Skeletal muscle cell (primary cell): ENCODE results near the gene KIR3DL2.
"Not testable (repeated sequence)": the region's sequence is repeated elsewhere in the genome, so short reads cannot be mapped to it uniquely, and the experiment has no call there.

Experiments
- DNase-seq: peaks from one replicate; pipeline ENCODE4 v3.0.0-alpha.2; 2010; ENCODE audit warnings: low read depth
- H3K4me3 ChIP-seq: 2 replicates; pipeline ENCODE4 v1.5.1; 2011; ENCODE audit warnings: low read depth, mild to moderate bottlenecking, control low read depth, low read length, moderate library complexity

KIR3DL2 gene

GRCh38 chr19:54859421-54859820 lies 9.2 kb downstream of the KIR3DL2 start:
- H3K4me3 ChIP-seq, DNase-seq: not testable (repeated sequence)

DNA sequence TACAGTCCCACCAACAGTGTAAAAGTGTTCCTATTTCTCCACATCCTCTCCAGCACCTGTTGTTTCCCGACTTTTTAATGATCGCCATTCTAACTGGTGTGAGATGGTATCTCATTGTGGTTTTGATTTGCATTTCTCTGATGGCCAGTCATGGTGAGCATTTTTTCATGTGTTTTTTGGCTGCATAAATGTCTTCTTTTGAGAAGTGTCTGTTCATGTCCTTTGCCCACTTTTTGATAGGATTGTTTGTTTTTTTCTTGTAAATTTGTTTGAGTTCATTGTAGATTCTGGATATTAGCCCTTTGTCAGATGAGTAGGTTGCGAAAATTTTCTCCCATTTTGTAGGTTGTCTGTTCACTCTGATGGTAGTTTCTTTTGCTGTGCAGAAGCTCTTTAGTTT lies 13.2 kb downstream of the KIR3DL2 start:
- not testable (repeated sequence) for DNase-seq, H3K4me3 ChIP-seq

GRCh38 chr19:54871696-54872095 lies 21.5 kb downstream of the KIR3DL2 start:
- no peak overlapping the region for H3K4me3 ChIP-seq
- DNase-seq, result no peak

- no peak within 1 kb of the TSS for H3K4me3 ChIP-seq
- no peak for DNase-seq
Measured at GRCh38 chr19:54873990-54874389, 23.7 kb downstream of the KIR3DL2 start, which contains the start of gene FCAR. FCAR (plus strand) TSS chr19:54874235; CDS start chr19:54874290, 55 bp downstream.

GRCh38 chr19:54875506-54875905 lies 25.3 kb downstream of the KIR3DL2 start:
- no peak for DNase-seq
- no peak overlapping the region for H3K4me3 ChIP-seq

DNA sequence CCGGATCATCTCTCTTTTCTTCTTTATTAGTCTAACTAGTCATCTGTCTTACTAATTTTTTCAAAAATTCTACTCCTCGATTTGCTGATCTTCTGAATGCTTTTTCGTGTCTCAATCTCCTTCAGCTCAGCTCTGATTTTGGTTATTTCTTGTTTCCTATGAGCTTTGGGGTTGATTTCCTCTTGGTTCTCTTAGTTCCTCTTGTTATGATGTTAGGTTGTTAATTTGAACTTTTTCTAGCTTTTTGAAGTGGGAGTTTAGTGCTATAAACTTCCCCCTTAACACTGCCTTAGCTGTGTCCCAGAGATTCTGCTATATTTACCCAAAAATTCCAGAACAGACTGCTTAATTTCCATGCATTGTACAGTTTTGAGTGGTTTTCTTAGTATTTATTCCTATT lies 27.2 kb downstream of the KIR3DL2 start:
- no peak for DNase-seq
- H3K4me3 ChIP-seq, result no peak overlapping the region

GRCh38 chr19:54881884-54882283 lies 31.6 kb downstream of the KIR3DL2 start:
- DNase-seq, result no peak
- H3K4me3 ChIP-seq, result no peak overlapping the region

DNA sequence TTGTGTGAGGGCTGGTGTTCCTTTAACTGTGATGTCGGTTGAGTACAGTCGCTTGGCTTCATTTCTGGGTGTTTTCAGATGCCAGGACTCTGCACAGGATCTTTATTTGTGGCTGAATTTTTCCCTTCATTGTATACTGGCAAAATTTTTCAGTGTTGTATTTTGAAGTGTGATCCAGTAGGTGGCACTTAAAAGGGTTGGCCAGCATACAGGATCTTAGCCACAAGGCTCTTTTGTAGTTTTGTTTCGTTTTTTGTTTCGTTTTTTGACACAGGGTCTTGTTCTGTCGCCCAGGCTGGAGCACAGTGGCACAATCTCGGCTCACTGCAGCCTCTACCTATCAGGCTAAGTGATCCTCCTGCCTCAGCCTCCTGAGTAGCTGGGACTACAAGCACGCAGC lies 32.5 kb downstream of the KIR3DL2 start:
- no peak overlapping the region for H3K4me3 ChIP-seq
- no peak for DNase-seq

DNA sequence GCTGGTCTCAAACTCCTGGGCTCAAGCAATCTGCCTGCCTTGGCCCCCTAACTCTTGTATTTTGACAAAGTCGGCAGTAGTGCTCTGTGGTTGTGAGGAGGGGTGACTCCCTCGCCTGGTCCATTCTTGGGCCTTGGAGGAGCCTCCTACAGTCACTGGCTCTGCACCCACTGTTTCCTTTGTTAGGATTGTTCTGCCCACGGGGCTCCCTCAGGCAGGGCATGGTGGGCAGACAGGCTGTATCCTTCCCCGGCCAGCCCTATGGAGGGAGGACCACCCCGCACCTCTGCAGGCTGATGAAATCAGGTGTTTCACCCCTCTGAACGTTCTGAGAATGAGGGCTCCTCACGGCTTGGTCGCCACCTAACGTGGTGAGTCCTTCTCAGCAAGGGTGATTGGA lies 33.0 kb downstream of the KIR3DL2 start:
- no peak for DNase-seq
- H3K4me3 ChIP-seq, result no peak overlapping the region

GRCh38 chr19:54888239-54888638 lies 38.0 kb downstream of the KIR3DL2 start:
- no peak for DNase-seq

GRCh38 chr19:54889566-54889965 lies 39.3 kb downstream of the KIR3DL2 start:
- DNase-seq, result no peak
- no peak overlapping the region for H3K4me3 ChIP-seq

More at GRCh38 chr19:54888239-54888638, 38.0 kb downstream of the KIR3DL2 start:
- H3K4me3 ChIP-seq, result no peak overlapping the region

GRCh38 chr19:54893406-54893805 lies 43.2 kb downstream of the KIR3DL2 start:
- DNase-seq, result no peak
- no peak overlapping the region for H3K4me3 ChIP-seq

GRCh38 chr19:54894106-54894505 lies 43.9 kb downstream of the KIR3DL2 start:
- DNase-seq, H3K4me3 ChIP-seq: not testable (repeated sequence)

- no peak for DNase-seq
- H3K4me3 ChIP-seq, result no peak overlapping the region
Measured at GRCh38 chr19:54896036-54896435, 45.8 kb downstream of the KIR3DL2 start.

- not testable (repeated sequence) for DNase-seq, H3K4me3 ChIP-seq
Measured at GRCh38 chr19:54898685-54899084, 48.4 kb downstream of the KIR3DL2 start.

DNA sequence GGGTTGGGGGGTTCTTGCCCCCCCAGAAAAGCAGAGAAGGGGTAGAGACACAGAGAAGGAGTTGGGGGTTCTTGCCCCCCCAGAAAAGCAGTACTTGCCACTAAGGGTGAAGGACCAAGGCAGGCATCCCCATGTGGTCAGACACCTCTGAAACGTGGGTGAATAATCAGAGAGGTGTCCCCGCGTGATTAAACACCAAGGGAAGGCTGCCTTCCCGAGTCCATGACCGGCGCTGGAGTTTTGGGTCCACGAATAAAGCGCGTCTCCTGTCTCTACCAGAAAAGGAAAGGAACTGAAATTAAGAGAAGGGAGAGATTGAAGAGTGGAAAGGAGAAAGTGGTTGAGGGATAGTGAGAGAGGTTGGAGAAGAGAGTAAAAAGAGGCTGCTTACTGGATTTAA lies 49.4 kb downstream of the KIR3DL2 start:
- H3K4me3 ChIP-seq, DNase-seq: not testable (repeated sequence)

GRCh38 chr19:54901153-54901552 lies 50.9 kb downstream of the KIR3DL2 start:
- not testable (repeated sequence) for H3K4me3 ChIP-seq, DNase-seq

DNA sequence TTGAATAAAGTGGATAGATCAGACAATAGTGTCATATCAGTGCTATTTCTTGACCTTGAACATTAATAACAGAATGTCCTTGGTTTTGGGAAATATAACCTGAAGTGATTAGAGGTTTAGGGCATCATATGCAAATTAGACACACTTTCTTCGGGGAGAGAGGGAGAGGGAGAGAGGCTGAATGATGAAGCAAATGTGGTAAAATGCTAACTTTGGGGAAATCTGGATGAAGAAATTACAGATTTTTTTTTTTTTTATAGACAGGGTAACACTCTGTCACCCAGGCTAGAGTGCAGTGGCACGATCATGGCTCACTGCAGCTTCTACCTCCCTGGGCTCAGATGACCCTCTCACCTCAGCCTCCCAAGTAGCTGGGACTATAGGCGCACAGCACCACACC lies 51.8 kb downstream of the KIR3DL2 start:
- no peak for DNase-seq
- no peak overlapping the region for H3K4me3 ChIP-seq

DNA sequence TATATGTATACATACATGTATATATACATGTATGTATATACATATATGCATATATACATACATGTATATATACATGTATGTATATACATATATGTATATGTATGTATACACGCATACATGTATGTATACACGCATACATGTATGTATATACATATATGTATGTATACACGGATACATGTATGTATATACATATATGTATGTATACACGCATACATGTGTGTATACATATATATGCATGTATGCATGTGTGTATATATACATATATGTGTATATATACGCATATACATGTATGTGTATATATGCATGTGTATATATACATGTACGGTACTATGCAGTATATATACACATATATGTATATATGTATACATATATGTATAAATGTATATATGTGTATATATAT lies 53.1 kb downstream of the KIR3DL2 start:
- no peak for DNase-seq
- no peak overlapping the region for H3K4me3 ChIP-seq

- not testable (repeated sequence) for DNase-seq, H3K4me3 ChIP-seq
Measured at GRCh38 chr19:54904261-54904660, 54.0 kb downstream of the KIR3DL2 start.

- H3K4me3 ChIP-seq, result no peak overlapping the region
- DNase-seq, result no peak
Measured at GRCh38 chr19:54905421-54905802, 55.2 kb downstream of the KIR3DL2 start.
